Activated T-cell treated with anti-CD3 and anti-CD28 coated beads for 1 hour (primary cell): ENCODE results near the gene GALNT9.

Source experiments
- DNase-seq: peaks from one replicate; pipeline ENCODE4 v3.0.0-alpha.2; 2020; ENCODE audit warnings: low read depth

GALNT9 gene

GRCh38 chr12:132168311-132169031 lies 160.9 kb downstream of the GALNT9 start:
- DNase-seq, result no peak

DNA sequence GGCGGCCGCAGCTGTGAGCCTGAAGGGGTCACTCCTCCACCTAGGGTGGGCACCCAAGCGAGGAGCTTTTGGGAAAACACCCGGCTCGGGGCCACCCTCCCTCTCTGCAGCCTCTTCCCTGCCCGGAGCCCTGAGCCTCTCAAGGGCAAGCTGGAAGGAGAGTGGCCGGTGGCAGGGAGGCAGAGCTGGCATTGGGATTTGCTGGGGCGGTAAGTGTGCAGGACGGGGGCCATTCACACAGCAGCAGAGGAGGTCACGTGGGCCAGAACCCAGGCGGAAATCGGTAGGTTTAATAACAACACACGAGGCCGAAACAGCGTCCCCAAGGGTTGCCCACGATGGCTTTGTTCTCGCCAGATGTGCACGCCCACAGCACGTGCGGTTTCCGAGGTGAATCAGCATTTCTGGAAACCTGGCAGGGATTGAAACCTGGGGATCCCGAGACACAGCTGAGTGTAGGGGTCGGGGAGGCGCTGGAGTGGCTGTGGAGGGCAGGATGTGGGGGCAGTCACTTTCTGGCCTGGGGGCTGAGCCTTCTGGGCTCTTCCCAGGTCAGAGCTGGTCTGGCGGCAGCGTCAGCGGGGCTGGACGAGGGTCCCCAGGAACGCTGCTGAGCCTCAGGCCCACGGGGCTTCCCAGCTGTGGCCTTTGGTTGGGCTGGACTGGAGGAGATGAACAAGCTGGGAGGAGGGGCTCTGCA lies 161.6 kb downstream of the GALNT9 start:
- no peak for DNase-seq

DNA sequence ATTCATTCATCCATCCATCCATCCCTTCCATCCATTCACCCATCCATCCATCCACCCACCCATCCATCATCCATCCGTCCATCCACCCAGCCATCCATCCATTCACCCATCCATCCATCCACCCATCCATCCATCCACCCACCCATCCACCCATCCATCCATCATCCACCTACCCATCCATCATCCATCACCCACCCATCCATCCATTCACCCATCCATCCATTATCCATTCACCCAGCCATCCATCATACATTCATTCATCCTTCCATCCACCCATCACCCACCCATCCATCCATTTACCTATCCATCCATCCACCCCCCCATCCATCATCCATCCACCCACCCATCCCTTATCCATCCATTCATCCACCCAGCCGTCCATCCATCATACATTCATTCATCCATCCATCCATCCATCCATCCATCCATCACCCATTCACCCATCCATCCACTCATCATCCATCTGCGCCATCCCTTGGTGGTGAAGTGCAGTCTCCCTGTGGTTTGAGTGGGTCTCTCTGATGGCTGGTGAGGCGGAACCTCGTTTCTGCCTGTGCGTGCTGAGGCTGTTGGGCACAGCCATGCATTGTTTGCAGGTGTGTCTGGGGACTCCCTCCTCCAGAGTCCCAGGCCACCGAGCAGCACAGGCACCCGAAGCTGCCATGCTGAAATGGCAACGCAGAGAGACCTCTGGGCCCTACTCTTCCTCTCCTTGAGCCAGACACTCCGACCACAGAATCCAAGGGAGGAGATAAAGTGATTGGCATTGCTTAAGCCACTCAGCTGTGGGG lies 162.4 kb downstream of the GALNT9 start:
- DNase-seq, result no peak

DNA sequence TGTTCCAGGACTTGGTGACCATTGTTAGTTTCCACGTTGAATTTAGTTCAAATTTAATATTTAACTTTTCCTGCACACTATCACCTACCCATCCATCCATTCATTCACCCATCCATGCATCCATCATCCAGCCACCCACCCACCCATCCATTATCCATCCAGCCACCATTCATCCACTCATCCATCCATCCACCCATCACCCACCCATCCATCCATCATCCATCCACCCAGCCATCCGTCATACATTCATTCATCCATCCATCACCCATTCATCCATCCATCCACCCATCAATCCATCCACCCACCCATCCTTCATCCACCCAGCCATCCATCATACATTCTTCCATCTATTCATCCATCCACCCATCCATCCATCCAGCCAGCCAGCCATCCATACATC lies 163.3 kb downstream of the GALNT9 start:
- no peak for DNase-seq

DNA sequence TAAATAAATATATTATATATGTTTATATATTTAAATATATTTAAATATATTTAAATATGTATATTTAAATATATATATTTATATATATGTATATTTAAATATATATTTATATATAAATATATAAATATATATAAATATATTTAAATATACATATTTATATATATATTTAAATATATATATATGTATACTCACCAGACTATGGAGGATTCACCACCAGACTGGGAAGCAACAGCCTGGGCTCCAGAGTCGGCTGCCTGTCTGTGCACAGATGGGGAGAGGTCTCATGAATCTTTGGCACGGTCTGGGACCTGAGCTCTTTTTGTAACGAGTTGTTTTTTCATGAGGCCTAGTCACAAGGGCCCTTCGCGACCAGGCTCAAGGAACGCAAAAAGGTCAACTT lies 163.8 kb downstream of the GALNT9 start:
- DNase-seq, result no peak

DNA sequence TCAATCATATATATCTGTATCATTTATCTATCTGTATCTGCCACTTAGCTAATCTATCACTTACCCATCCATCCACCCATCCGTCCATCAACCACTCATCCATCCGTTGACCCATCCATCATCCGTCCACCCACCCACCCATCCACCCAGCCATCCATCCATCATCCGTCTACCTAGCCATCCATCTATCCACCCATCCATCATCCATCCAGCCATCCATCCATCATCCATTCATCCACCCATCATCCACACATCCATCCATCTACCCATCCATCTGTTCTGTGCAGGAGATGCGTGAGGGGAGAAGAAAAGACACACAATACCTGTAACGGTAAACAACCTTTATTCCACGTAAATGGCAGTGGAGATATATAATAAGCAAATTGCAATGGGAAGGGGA lies 165.0 kb downstream of the GALNT9 start:
- no peak for DNase-seq

DNA sequence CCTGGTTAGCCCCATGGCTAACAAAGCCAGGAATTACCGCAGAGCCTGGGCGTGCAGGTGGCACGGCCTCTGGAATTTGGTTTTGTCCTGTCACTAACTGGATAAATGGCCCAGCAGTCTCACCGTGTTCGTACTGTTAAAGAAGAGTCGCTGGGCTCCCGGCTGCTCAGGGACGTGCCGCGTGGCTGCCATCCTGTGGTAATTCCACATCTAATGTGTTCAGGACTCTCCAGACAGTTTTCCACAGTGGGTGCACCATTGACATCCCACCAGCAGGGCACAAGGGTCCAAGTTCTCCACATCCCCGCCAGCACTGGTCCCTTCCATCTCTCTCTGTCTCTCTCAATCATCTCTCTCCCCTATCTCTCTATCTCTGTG lies 165.5 kb downstream of the GALNT9 start:
- DNase-seq, result no peak

DNA sequence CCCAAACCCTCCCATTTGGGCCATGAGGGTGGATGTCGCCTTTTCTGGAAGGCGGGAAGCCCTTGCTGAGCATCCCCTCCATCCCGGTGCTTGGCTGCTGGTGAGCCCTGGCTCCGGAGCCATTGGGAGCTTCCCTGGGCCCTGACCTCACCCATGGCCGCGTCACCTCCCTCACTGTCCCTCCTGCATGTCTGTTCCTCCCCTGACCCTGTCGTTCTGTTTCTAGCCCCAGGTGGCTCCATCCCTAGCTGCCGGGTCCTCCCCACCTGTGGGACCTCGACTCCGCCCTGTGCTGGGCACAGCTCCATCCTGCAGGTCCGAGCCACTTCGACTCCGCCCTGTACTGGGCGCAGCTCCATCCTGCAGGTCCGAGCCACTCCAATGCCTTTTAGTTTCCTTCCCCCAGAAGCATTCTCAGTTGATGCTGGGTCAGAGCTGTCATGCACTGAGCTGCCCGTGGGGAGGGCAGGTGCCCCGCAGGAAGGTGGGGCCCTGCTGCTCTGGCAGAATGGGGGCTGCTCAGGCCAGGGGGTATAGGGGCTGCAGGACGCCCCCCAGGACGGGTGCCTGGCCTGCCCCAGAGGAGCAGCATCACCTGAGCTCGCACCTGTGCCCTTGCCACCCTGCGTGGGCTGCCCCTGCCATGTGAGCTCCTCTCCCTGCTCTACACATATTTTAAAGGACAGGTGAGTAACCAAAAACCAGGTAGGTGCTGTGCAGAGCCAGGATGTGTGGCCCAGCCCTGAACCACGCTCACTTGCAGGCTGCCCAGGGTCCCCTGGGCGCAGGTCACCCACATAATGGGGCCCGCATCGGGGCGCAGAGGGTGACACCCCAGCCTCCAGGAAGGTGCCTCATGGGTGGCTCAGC lies 166.1 kb downstream of the GALNT9 start:
- no peak for DNase-seq

DNA sequence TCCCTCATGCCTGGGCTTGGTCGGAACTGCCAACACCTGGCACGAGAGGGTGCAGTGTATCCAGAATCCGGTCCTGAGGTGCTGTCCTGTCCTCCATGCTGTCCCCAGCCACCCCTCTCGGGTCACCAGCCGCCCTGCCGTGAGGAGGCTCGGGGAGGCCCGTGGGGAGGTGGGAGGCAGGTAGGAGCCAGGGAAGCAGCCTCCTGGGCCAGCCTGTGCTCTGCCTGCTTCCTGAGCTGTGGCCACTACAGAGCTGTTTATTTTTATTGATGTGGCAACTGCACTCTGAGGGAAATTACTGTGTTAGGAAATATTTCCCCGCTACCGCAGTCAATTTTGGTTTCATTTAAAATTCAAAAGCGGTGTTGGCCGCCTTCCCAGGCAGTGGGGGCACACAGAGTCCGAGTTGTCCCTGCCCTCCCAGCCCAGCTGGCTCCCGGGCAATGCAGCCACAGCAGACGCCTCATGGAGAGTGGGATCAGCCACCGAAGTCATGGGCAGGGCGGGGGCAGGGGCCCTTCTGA lies 166.8 kb downstream of the GALNT9 start:
- DNase-seq, result no peak

DNA sequence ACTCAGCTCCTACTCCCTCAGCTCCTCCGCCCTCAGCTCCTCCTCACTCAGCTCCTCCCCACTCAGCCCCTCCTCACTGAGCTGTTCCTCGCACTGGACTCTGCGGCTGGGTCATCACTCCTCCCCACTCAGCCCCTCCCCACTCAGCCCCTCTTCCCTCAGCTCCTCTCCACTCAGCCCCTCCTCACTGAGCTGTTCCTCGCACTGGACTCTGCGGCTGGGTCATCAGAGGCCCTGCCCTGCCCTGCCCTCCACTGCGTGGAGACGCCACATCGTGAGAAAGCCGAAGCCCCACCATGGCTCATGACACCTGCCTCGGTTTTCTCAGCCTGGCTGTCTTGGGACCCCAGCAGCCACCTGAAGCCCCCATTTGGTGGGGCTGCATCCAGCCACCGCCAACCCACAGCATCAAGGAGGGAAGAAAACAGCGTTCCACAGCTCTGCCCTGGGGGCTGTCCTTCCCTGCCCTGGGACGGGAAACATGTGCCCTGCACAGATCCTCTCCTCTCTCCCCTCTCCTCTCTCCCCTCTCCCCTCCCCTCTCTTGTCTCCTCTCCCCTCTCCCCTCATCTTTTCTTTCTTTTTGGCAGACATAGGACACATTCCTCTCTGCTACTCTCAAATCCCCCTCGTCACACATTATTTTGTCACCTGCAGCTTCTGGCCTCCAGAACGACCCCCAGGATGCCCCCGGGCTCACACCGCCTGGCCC lies 167.4 kb downstream of the GALNT9 start:
- DNase-seq, result no peak

- DNase-seq, result no peak
Measured at GRCh38 chr12:132161036-132161781, 168.2 kb downstream of the GALNT9 start.

GRCh38 chr12:132160601-132161035 lies 168.8 kb downstream of the GALNT9 start:
- DNase-seq, result no peak

DNA sequence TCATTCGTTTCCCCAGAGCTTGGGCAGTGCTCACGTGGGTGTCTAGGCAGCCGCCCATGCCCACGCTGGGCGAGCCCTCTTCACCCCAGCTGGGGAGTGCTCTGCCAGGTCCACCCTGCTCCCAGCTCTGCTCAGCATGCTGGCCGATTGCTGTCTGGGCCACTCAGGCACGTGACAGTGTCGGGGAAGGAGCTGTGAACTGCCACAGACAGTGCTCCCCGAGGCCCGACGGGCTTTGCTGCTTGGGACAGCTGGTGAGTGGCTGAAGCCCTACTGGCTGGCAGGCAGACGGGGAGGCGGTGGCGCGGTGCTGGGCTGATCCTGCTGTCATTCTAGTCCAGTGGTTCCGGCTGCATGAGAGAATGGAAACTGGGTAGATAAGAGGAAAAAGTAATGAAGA lies 169.4 kb downstream of the GALNT9 start:
- DNase-seq, result no peak

DNA sequence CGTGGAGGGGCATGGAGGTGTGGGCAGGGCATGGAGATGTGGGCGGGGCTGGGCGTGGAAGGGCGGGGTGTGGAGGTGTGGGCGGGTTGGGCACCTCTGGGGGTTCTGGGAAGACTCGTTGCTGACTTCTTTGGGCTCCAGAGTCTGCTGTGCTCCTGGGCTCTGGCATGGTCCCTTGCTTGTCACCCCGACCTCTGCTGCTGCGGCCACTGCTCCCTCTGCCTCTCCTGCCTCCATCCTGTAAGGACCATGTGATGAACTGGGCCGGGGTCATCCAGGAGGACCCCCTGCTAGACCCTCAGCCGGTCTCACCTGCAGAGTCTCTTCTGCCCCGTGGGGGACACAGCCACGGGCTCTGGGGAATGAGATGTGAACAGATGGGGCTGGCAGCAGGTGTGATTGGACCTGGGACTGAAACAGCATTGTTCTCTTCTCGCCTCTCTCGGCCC lies 169.8 kb downstream of the GALNT9 start:
- DNase-seq, result no peak

DNA sequence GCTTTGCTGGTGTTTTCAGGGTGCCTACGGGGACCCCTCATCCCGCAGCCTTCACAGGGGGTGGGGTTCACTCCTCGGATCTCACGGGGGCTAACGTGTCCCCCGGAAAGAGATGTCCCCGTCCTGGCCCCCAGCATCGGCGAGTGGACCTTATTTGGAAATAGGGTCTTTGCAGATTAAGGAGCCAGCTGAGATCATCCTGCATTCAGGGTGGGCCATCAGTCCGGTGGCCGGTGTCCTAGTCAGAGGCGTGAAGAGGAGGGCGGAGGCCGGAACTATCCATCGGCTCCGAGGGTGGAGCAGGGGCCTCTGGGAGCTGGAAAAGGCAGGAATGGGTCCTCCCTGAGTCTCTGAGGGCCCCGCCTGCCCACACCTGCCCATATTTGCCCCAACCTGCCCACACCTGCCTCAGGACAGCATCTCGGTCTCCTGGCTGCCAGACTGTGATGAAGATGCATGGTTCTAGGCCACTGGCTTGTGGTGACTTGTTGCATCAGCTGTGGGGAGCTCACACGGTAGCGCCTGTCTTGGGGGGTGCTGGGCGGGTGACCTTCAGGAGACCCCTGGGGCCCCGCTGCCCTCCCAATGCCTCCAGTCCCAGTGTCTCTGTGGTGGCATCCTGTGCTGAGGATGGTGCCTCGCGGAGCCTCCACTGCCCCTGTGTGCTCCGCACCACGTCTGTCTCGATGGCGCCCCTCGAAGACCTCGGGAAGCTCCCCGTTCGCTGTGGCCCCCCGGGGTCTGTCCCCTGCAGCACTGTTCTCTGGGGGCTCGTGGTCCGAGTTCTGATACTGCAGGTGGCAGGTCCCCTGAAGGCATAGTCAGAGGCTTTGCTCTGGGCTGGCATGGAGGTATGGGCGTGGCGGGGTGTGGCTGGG lies 170.5 kb downstream of the GALNT9 start:
- DNase-seq, result no peak

DNA sequence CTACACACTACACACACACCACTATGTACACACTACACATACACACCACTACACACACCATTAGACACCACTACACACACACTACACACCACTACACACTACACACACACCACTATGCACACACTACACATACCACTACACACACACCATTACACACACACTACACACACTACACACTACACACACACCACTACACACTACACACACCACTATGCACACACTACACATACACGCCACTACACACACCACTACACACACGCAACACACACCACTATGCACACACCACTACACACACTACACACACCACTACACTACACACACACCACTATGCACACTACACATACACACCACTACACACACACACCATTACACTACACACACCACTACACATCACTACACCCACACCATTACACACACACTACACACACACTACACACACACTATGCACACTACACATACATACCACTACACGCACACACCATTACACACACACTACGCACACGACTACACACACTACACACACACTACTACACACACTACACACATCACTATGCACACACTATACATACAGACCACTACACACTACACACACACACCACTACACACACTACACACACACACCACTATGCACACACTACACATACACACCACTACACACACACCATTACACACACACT lies 171.5 kb downstream of the GALNT9 start:
- no peak for DNase-seq

- DNase-seq, result no peak
Measured at GRCh38 chr12:132156573-132157325, 172.6 kb downstream of the GALNT9 start.
